Type B pancreatic cell (in vitro differentiated cells): ENCODE measurements around the gene MTG2. TPM values are rescaled to one million over a fixed set of nuclear protein-coding genes. Genes with fewer than 3 reads are reported as not detected.
A peak's percentile ranks its signal among the peaks of the same experiment; 100 is the strongest.

ENCODE experiments used
- DNase-seq: peaks from one replicate; pipeline ENCODE4 v3.0.0; 2021; ENCODE audit warnings: mixed read lengths; ENCODE audit not compliant: unreplicated experiment; ENCODE audit errors: extremely low spot score
- H3K27ac Mint-ChIP-seq: 2 replicates; pipeline ENCODE4 v1.8.0; 2021; ENCODE audit warnings: mild to moderate bottlenecking, mixed read lengths
- H3K27me3 Mint-ChIP-seq: 2 replicates; pipeline ENCODE4 v1.8.0; 2021; ENCODE audit warnings: mixed read lengths
- H3K36me3 Mint-ChIP-seq: 2 replicates; pipeline ENCODE4 v1.8.0; 2021; ENCODE audit warnings: mixed read lengths
- H3K4me1 Mint-ChIP-seq: one replicate; pipeline ENCODE4 v1.8.0; 2021; ENCODE audit warnings: mixed read lengths; ENCODE audit not compliant: unreplicated experiment
- H3K4me3 Mint-ChIP-seq: 2 replicates; pipeline ENCODE4 v1.8.0; 2021; ENCODE audit warnings: mild to moderate bottlenecking, mixed read lengths
- H3K9me3 Mint-ChIP-seq: 2 replicates; pipeline ENCODE4 v1.8.0; 2021; ENCODE audit warnings: mixed read lengths
- total RNA-seq: library from RNA; stranded (reverse); gene quantifications from 2 replicates; pipeline ENCODE4 v1.2.1, GENCODE V29; 2021; ENCODE audit warnings: low replicate concordance
- TF ChIP-seq, protein P1 (sequence below): fragments of 200-600 bp; sonication (generic); conservative IDR thresholded peaks from 2 replicates; pipeline ENCODE4 v1.5.0; 2021; ENCODE audit warnings: antibody characterized with exemption, mild to moderate bottlenecking

The MTG2 gene
- total RNA-seq, 1 donor from 2014 or later, result 37.4 TPM

DNA sequence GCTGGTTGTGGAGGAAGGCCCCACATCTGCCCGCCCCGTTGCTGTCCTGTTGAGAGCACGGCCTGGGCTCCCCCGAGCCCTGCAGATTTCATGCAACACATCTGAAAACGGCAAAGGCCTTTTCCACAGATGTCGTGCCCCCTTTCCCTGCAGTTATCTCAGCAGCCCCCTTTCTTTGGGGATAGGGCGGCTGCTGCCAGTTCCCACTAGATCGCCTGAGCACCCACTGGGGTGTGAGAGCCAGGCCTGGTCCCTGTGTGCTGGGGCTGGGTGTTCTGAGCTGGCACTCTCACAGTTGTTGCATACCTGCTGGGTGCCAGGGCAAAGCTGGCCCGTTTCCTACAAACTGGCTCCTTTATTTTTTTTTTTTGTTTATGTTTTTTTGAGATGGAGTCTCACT is 12.3 kb upstream of the MTG2 start:
- Mint-ChIP-seq H3K27me3 (no peaks in the 10 kb centered on the region), H3K4me3 (no peak overlapping the region), H3K9me3 (no peaks in the 10 kb centered on the region), H3K27ac (no peak overlapping the region), H3K4me1 (no peaks in the 10 kb centered on the region), H3K36me3 (peaks cover 17% of the 10 kb centered on the region)
- TF ChIP-seq, protein P1, sequence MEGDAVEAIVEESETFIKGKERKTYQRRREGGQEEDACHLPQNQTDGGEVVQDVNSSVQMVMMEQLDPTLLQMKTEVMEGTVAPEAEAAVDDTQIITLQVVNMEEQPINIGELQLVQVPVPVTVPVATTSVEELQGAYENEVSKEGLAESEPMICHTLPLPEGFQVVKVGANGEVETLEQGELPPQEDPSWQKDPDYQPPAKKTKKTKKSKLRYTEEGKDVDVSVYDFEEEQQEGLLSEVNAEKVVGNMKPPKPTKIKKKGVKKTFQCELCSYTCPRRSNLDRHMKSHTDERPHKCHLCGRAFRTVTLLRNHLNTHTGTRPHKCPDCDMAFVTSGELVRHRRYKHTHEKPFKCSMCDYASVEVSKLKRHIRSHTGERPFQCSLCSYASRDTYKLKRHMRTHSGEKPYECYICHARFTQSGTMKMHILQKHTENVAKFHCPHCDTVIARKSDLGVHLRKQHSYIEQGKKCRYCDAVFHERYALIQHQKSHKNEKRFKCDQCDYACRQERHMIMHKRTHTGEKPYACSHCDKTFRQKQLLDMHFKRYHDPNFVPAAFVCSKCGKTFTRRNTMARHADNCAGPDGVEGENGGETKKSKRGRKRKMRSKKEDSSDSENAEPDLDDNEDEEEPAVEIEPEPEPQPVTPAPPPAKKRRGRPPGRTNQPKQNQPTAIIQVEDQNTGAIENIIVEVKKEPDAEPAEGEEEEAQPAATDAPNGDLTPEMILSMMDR, result no peak
- no peak for DNase-seq

DNA sequence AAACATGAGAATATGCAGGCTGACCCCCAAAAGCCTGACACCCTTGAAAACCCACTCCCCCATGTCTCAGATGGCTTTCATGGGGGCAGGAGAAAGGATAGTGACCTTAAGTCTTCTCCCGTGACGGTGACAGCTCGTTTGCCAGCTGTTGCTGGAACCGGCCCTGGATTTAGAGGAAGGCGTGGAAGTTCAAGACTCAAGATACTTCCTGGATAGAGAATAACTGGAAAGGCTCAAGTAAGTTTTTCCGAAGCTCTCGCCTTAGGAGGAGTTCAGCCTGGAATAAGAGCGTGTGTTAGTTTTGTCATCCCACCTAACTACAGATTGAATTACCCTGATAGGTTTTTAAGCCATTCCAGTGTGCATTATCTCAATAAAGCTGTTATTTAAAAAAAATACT is 11.6 kb upstream of the MTG2 start:
- peaks cover 16% of the 10 kb centered on the region for H3K36me3 Mint-ChIP-seq
- no peaks in the 10 kb centered on the region for H3K9me3 Mint-ChIP-seq
- DNase-seq, result no peak
- no peaks in the 10 kb centered on the region for H3K27me3 Mint-ChIP-seq
- H3K4me3 Mint-ChIP-seq, result no peak overlapping the region
- TF ChIP-seq, protein P1, result no peak
- no peaks in the 10 kb centered on the region for H3K4me1 Mint-ChIP-seq
- H3K27ac Mint-ChIP-seq, result no peak overlapping the region

DNA sequence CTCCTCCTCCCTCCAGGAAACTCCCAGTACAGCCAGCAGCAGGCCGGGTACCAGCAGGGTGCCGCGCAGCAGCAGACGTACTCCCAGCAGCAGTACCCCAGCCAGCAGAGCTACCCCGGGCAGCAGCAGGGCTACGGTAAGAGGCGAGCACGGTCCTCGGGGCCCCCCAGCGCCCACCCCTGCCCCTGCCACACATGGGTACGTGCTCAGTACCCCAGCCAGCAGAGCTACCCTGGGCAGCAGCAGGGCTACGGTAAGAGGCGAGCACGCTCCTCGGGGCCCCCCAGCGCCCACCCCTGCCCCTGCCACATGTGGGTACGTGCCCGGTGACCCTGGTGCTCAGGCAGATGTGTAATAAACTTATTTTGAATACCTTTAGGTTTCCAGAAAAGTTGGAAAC is 10.2 kb upstream of the MTG2 start:
- H3K9me3 Mint-ChIP-seq, result no peaks in the 10 kb centered on the region
- no peak for DNase-seq
- no peak overlapping the region for H3K4me3 Mint-ChIP-seq
- TF ChIP-seq, protein P1, result no peak
- H3K27me3 Mint-ChIP-seq, result no peaks in the 10 kb centered on the region
- H3K27ac Mint-ChIP-seq, result no peak overlapping the region
- peaks cover 14% of the 10 kb centered on the region for H3K36me3 Mint-ChIP-seq
- H3K4me1 Mint-ChIP-seq, result no peaks in the 10 kb centered on the region

DNA sequence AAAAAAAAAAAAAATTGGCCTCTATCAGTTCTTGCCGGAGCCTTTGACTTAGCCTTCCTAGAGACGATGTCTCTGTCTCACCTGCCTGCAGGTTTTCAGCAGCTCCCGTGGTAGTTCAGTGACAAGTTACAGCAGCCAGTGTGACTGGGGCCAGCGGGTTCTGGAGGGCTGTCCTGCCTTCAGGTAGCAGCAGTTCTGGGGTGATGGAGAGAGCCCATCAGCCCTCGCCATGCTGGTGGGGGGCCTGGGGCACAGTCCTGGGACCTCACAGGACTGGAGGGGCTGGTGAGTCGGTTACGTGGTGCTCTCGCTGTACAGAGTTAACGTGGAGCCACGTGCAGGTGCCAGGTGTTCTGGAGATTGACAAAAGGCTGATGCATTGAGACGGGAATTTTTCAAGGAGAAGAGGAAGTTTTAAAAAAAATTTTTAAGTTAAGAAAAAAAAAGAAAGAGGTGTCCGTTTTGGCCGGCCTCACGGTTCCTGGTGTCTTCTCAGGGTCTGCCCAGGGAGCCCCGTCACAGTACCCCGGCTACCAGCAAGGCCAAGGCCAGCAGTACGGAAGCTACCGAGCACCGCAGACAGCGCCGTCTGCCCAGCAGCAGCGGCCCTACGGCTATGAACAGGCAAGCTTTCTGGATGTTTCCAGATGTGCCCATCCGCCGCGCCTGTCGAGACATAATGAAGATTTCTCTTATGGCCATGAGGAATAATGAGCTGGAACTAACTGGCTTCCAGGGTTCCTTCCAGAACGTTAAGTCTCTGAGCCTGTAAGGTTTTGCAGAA is 8.6 kb upstream of the MTG2 start:
- DNase-seq, result no peak
- no peak overlapping the region for H3K27ac Mint-ChIP-seq

DNA sequence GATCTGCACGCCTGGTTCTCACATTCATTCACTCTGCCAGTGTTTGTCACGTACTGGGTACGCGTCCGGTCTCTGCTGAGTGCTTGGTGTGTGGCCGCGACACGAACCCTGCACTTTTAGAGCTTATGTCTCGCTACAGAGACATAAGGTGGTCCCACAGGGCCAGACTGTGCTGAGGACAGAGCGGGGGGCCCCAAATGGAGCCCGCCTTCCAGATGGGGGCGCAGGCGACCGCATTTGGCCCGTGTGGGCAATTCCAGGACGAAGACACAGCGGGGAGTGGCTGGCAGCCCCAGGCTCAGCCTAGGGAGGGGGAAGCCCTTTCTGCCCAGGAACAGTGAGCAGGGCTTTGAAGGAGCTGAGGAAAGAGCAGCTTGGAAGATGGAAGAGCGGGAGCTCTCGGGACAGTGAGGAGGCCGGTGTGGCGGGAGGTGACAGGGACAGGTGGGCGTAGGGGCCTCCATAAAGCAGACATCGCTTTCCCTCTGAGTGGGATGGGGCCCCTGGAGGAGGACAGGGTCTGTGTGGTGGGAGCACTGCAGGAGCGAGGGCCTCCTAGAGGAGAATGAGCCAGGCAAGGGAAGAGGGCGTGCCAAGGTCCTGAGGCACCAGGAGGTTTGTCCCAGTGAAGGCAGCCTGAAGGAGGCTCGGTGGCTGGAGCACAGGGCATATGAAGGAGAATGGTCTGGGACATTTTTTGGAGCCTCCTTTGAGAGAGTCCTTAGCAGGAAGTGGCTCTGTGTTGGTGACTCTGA is 7.8 kb upstream of the MTG2 start:
- H3K9me3 Mint-ChIP-seq, result no peaks in the 10 kb centered on the region
- H3K4me3 Mint-ChIP-seq, result no peak overlapping the region
- DNase-seq, result no peak
- H3K27ac Mint-ChIP-seq, result peak overlapping the region; percentile 42
- H3K36me3 Mint-ChIP-seq, result peaks cover 10% of the 10 kb centered on the region
- no peaks in the 10 kb centered on the region for H3K4me1 Mint-ChIP-seq
- H3K27me3 Mint-ChIP-seq, result no peaks in the 10 kb centered on the region
- TF ChIP-seq, protein P1, result no peak

More for the DNA sequence above, 8.6 kb upstream of the MTG2 start:
- Mint-ChIP-seq H3K4me3 (no peak overlapping the region), H3K27me3 (no peaks in the 10 kb centered on the region), H3K36me3 (peaks cover 10% of the 10 kb centered on the region), H3K9me3 (no peaks in the 10 kb centered on the region), H3K4me1 (no peaks in the 10 kb centered on the region)
- TF ChIP-seq, protein P1, result no peak
